Stimulated activated CD8-positive, alpha-beta memory T cell treated with anti-CD3 and anti-CD28 coated beads, Interleukin-2, amount 100 ng/mL, for 1 hour (primary cell): ENCODE measurements around the gene CCR5.

Source experiments
- DNase-seq, 2 donors: peaks; one replicate each; pipeline ENCODE4 v3.0.0-alpha.2; 2020; ENCODE audit warnings: low read depth in 2 of 2

CCR5 gene

GRCh38 chr3:46408853-46409252, 38.1 kb downstream of the CCR5 start:
- DNase-seq, result no peak

- DNase-seq, result no peak
Measured at GRCh38 chr3:46409739-46410489, 39.2 kb downstream of the CCR5 start.

GRCh38 chr3:46410669-46411068, 39.9 kb downstream of the CCR5 start:
- DNase-seq, result no peak

- no peak for DNase-seq
Measured at GRCh38 chr3:46411271-46411670, 40.5 kb downstream of the CCR5 start.

GRCh38 chr3:46412786-46413298, 42.1 kb downstream of the CCR5 start:
- DNase-seq, result no peak

GRCh38 chr3:46413951-46414350, 43.2 kb downstream of the CCR5 start:
- no peak for DNase-seq

GRCh38 chr3:46414739-46415138, 44.0 kb downstream of the CCR5 start:
- DNase-seq, result no peak

- no peak for DNase-seq
Measured at GRCh38 chr3:46416125-46416810, 45.5 kb downstream of the CCR5 start.

GRCh38 chr3:46416811-46417510, 46.2 kb downstream of the CCR5 start:
- DNase-seq, result no peak

- no peak for DNase-seq
Measured at GRCh38 chr3:46417841-46418611, 47.3 kb downstream of the CCR5 start.

- no peak for DNase-seq
Measured at GRCh38 chr3:46419816-46420215, 49.1 kb downstream of the CCR5 start.

- no peak for DNase-seq
Measured at GRCh38 chr3:46420931-46421330, 50.2 kb downstream of the CCR5 start.

- DNase-seq, result no peak
Measured at GRCh38 chr3:46422617-46423016, 51.9 kb downstream of the CCR5 start.

GRCh38 chr3:46423588-46423987, 52.8 kb downstream of the CCR5 start:
- no peak for DNase-seq
